GM12878 (cell line): ENCODE measurements around the gene KCNG1. TPM values are rescaled to one million over a fixed set of nuclear protein-coding genes. Genes with fewer than 3 reads are reported as not detected.

Experiments used
- ETV6 ChIP-seq, 2 experiments: fragments of 450-650 bp in 1 of 2; IDR thresholded peaks in 1 of 2; conservative IDR thresholded peaks in 1 of 2; 2 replicates each; pipeline ENCODE4 v1.6.1; 2014; ENCODE audit warnings: antibody characterized with exemption in 1 of 2, borderline replicate concordance in 1 of 2, low read depth in 1 of 2, mild to moderate bottlenecking in 1 of 2, moderate library complexity in 1 of 2
- IRF4 ChIP-seq: IDR thresholded peaks from 2 replicates; pipeline ENCODE4 v1.6.1; 2011; ENCODE audit warnings: low read depth, low read length
- KDM1A ChIP-seq: fragments of 200-600 bp; sonication (generic); IDR thresholded peaks from 2 replicates; pipeline ENCODE4 v1.6.1; 2016; ENCODE audit warnings: borderline replicate concordance
- MTA2 ChIP-seq: fragments of 450-650 bp; IDR thresholded peaks from 2 replicates; pipeline ENCODE4 v1.6.1; 2016; ENCODE audit warnings: low read depth, mild to moderate bottlenecking, moderate library complexity
- MYC ChIP-seq: IDR thresholded peaks from 2 replicates; pipeline ENCODE4 v1.6.1; 2011; ENCODE audit warnings: mild to moderate bottlenecking, low read length, moderate library complexity, inconsistent platforms; ENCODE audit not compliant: insufficient read depth, insufficient replicate concordance, insufficient read length, severe bottlenecking
- RAD21 ChIP-seq: IDR thresholded peaks from 2 replicates; pipeline ENCODE4 v1.6.1; 2011; ENCODE audit warnings: mild to moderate bottlenecking, low read depth, low read length, moderate library complexity; ENCODE audit not compliant: insufficient read depth
- SREBF2 ChIP-seq: IDR thresholded peaks from 2 replicates; pipeline ENCODE4 v1.6.1; 2012; ENCODE audit warnings: mild to moderate bottlenecking, low read length
- TARDBP ChIP-seq: IDR thresholded peaks from 2 replicates; pipeline ENCODE4 v1.6.1; 2016; ENCODE audit warnings: borderline replicate concordance
- TCF3 ChIP-seq: IDR thresholded peaks from 2 replicates; pipeline ENCODE4 v1.6.1; 2012; ENCODE audit warnings: low read depth, mild to moderate bottlenecking, low read length, borderline replicate concordance; ENCODE audit not compliant: insufficient read depth
- ZNF687 ChIP-seq: fragments of 450-650 bp; IDR thresholded peaks from 2 replicates; pipeline ENCODE4 v1.6.1; 2017; ENCODE audit warnings: mild to moderate bottlenecking, moderate library complexity
- ZSCAN29 ChIP-seq: fragments of 450-650 bp; IDR thresholded peaks from 2 replicates; pipeline ENCODE4 v1.6.1; 2017; ENCODE audit warnings: mild to moderate bottlenecking, moderate library complexity
- polyA plus RNA-seq, 11 experiments: library from polyadenylated mRNA; depleted of rRNA in 4 of 11; unstranded in 6 of 11; stranded (reverse) in 5 of 11; fragments of >200 nt; fragmentation: Nextera tagmentation in 4 of 11; fragmentation: Illumina TruSeq in 1 of 11; extraction: Ambion mirVana in 4 of 11; extraction: Trizol in 1 of 11; gene quantifications; 1 replicate in 1 of 11; 2 replicates in 10 of 11; pipeline versions ENCODE4 v1.2.1 to v1.2.3, GENCODE V29; 2011 to 2016; ENCODE audit warnings: inconsistent platforms in 2 of 11, missing spikeins in 2 of 11, low read depth in 1 of 11
- total RNA-seq, 4 experiments: library from RNA; depleted of rRNA in 3 of 4; stranded (reverse); fragments of >200 nt in 3 of 4; fragmentation: Illumina TruSeq in 1 of 4; extraction: Trizol in 1 of 4; gene quantifications; 2 replicates each; pipeline versions ENCODE4 v1.2.1 to v1.2.3, GENCODE V29; 2013 to 2021
- TF ChIP-seq, protein P1 (sequence below), 3 experiments: IDR thresholded peaks in 2 of 3; conservative IDR thresholded peaks in 1 of 3; 2 replicates each; pipeline ENCODE4 v1.5.1; 2011; ENCODE audit warnings: low read depth in 3 of 3, low read length in 3 of 3, mild to moderate bottlenecking in 3 of 3, control low read depth in 2 of 3, moderate library complexity in 2 of 3, inconsistent platforms in 1 of 3, mixed read lengths in 1 of 3; ENCODE audit not compliant: control insufficient read depth in 2 of 3, insufficient read depth in 1 of 3; ENCODE audit errors: extremely low read depth in 1 of 3
- TF ChIP-seq, protein P2 (sequence below): fragments of 450-650 bp; formaldehyde crosslinking; IDR thresholded peaks from 2 replicates; pipeline ENCODE4 v1.4.0; 2020; ENCODE audit warnings: mild to moderate bottlenecking, moderate library complexity

The KCNG1 gene
- total and polyA plus RNA-seq, 10 of the 15 experiments (the other 5 are each of a cell fraction or from before 2014, with no cell fraction given), result not detected

GRCh38 chr20:51014797-51015722 lies 7.8 kb downstream of the KCNG1 start (continued):
- TF ChIP-seq, protein P1, sequence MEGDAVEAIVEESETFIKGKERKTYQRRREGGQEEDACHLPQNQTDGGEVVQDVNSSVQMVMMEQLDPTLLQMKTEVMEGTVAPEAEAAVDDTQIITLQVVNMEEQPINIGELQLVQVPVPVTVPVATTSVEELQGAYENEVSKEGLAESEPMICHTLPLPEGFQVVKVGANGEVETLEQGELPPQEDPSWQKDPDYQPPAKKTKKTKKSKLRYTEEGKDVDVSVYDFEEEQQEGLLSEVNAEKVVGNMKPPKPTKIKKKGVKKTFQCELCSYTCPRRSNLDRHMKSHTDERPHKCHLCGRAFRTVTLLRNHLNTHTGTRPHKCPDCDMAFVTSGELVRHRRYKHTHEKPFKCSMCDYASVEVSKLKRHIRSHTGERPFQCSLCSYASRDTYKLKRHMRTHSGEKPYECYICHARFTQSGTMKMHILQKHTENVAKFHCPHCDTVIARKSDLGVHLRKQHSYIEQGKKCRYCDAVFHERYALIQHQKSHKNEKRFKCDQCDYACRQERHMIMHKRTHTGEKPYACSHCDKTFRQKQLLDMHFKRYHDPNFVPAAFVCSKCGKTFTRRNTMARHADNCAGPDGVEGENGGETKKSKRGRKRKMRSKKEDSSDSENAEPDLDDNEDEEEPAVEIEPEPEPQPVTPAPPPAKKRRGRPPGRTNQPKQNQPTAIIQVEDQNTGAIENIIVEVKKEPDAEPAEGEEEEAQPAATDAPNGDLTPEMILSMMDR (IDR thresholded peaks at IDR 0.05 in 2 of 3, conservative IDR thresholded peaks at IDR 0.05 in 1 of 3; ENCODE audit: control insufficient read depth in 2 of 3, extremely low read depth in 1 of 3, insufficient read depth in 1 of 3, low read depth in 3 of 3, low read length in 3 of 3), result peak; percentile 49 to 64 (median 62); a peak in 5 of 6 replicates
- TF ChIP-seq RAD21 (peak; percentile 34; the same call in 1 of the 2 replicates), ZSCAN29 (no peak), ZNF687 (no peak), TCF3 (no peak), ETV6 (conservative IDR thresholded peaks at IDR 0.05 in 1 of 2, IDR thresholded peaks at IDR 0.05 in 1 of 2; ENCODE audit: borderline replicate concordance in 1 of 2, low read depth in 1 of 2) (no peak), SREBF2 (no peak), KDM1A (no peak), TARDBP (no peak), MTA2 (no peak), MYC (no peak), IRF4 (no peak)
- TF ChIP-seq, protein P2, sequence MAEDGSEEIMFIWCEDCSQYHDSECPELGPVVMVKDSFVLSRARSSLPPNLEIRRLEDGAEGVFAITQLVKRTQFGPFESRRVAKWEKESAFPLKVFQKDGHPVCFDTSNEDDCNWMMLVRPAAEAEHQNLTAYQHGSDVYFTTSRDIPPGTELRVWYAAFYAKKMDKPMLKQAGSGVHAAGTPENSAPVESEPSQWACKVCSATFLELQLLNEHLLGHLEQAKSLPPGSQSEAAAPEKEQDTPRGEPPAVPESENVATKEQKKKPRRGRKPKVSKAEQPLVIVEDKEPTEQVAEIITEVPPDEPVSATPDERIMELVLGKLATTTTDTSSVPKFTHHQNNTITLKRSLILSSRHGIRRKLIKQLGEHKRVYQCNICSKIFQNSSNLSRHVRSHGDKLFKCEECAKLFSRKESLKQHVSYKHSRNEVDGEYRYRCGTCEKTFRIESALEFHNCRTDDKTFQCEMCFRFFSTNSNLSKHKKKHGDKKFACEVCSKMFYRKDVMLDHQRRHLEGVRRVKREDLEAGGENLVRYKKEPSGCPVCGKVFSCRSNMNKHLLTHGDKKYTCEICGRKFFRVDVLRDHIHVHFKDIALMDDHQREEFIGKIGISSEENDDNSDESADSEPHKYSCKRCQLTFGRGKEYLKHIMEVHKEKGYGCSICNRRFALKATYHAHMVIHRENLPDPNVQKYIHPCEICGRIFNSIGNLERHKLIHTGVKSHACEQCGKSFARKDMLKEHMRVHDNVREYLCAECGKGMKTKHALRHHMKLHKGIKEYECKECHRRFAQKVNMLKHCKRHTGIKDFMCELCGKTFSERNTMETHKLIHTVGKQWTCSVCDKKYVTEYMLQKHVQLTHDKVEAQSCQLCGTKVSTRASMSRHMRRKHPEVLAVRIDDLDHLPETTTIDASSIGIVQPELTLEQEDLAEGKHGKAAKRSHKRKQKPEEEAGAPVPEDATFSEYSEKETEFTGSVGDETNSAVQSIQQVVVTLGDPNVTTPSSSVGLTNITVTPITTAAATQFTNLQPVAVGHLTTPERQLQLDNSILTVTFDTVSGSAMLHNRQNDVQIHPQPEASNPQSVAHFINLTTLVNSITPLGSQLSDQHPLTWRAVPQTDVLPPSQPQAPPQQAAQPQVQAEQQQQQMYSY (CRISPR knock-in tag), result no peak
